ENCODE results near the gene PSENEN. TPM values are rescaled to one million over a fixed set of nuclear protein-coding genes. Genes with fewer than 3 reads are reported as not detected.

PSENEN gene
- total and polyA plus RNA-seq, 9 of the 15 experiments (the other 6 are each of a cell fraction or from before 2014, with no cell fraction given): 34.5 to 299 (median 61.1) TPM

- peak in 1 of 3 experiments; percentile 76; a peak in 2 of 6 replicates for TF ChIP-seq ZBTB11 (CRISPR knock-in tag; IDR thresholded peaks at IDR 0.05)
- TF ChIP-seq NFE2L1 (tag; IDR thresholded peaks at IDR 0.05; ENCODE audit: borderline replicate concordance, low read depth): no peak
- peak; percentile 98 for TF ChIP-seq HCFC1 (IDR thresholded peaks at IDR 0.05; ENCODE audit: low read depth, low read length)
- no peak; a peak in 1 of 4 replicates for TF ChIP-seq KDM4B (IDR thresholded peaks at IDR 0.05; ENCODE audit: borderline replicate concordance in 2 of 2, low read depth in 1 of 2)
- peak in 1 of 2 experiments; percentile 44; a peak in 1 of 4 replicates for TF ChIP-seq SRF (CRISPR knock-in tag; IDR thresholded peaks at IDR 0.05)
- no peak for TF ChIP-seq ZSCAN29 (IDR thresholded peaks at IDR 0.05)
- peak; percentile 36 for TF ChIP-seq TAF1 (IDR thresholded peaks at IDR 0.05; ENCODE audit: control insufficient read depth, extremely low read depth, insufficient read depth, low read length, severe bottlenecking)
- peak; percentile 82 for TF ChIP-seq CEBPZ (IDR thresholded peaks at IDR 0.05; ENCODE audit: borderline replicate concordance, low read depth, low read length)
- TF ChIP-seq THRB (CRISPR knock-in tag; conservative IDR thresholded peaks at IDR 0.05): no peak
- no peak for TF ChIP-seq BRCA1 (IDR thresholded peaks at IDR 0.05)
- TF ChIP-seq BRCA1 (CRISPR knock-in tag; IDR thresholded peaks at IDR 0.05): no peak
- TF ChIP-seq NKRF (IDR thresholded peaks at IDR 0.05; ENCODE audit: borderline replicate concordance): peak; percentile 89
- peak; percentile 96 for TF ChIP-seq MBD2 (IDR thresholded peaks at IDR 0.05; ENCODE audit: borderline replicate concordance, low read depth)
- no peak for TF ChIP-seq ZNF24 (IDR thresholded peaks at IDR 0.05)
These were observed 2.9 kb downstream of the PSENEN start, which contains the start of gene LIN37 (continued) for GRCh38 chr19:35748106-35749020.
